Dedifferentiated amniotic fluid mesenchymal stem cell (primary cell): ENCODE measurements around the gene SCYGR3.
"Not testable (repeated sequence)": the region's sequence is repeated elsewhere in the genome, so short reads cannot be mapped to it uniquely, and the experiment has no call there.

Experiments used
- DNase-seq: peaks from one replicate; pipeline ENCODE4 v3.0.0-alpha.2; 2016; ENCODE audit errors: extremely low spot score

The SCYGR3 gene

DNA sequence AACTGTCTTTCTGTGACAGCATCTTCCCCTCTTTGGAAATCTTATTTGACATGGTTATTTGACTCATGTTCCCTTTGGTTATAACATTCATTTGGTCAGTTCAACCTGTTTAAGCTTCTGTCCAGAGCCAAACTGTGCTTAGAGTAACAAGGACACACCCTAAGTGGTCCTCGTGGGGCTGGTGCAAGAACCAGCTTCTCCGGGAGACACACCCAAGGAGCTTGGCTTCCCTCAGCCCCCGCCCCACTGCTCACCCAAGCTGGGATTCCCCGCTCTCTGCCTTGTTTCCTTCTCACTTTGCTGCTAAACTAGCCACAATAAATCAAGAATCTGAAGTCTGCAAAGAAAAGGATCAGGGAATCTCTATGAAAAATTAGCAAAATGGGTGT lies 1.4 kb downstream of the SCYGR3 start:
- no peak for DNase-seq

DNA sequence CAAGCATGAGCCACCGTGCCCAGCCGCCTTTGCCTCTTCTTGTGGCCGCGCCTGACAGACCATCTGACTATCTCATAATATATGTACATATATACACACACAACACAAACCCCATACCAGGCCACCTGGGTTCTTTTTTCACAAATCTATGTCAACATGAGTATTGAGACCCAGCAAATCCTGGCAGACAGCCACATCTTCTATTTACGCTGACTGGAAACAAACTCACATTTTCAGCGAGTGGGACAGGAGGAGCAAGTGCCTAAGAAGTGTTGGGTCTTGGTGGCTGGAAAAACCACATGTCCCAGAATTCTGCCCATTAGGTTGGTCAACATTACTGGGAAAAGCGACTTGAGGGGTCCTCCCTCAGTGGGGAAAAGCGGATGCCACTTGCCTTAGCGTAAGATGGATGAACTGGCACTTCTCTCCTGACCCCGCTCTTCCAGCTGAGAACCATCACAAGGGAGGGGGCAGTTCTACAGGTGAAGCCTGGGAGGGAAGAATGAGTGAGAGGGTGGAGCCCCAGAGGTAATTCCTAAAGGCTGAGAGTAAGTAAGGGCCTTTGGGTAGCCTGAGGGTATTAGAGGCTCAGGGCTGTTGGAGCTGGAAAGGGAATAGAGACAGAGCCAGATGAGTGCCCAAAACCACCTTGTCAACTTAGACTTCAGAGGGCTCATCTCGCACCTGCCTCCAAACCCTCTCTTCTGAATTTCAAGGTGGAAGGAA lies 1.9 kb downstream of the SCYGR3 start:
- DNase-seq: no peak

DNA sequence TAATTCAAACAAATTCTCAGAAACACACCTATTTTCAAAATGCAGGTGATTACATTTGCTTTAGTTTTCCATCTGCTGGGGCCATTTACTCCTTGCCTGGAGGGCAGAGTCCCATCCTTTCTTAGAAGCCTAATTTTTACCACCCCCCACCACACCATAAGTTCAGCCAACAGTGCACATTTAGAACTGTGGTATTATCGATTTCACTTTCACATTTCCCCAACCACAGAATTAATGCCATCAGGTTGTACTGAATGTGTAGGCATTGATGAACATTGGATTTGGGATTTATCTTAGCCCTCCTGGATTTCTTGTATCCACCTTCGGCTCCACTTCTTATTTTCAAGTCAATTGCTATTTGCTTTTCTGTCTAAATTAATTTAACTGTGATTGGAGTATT lies 4.5 kb downstream of the SCYGR3 start:
- DNase-seq: no peak

DNA sequence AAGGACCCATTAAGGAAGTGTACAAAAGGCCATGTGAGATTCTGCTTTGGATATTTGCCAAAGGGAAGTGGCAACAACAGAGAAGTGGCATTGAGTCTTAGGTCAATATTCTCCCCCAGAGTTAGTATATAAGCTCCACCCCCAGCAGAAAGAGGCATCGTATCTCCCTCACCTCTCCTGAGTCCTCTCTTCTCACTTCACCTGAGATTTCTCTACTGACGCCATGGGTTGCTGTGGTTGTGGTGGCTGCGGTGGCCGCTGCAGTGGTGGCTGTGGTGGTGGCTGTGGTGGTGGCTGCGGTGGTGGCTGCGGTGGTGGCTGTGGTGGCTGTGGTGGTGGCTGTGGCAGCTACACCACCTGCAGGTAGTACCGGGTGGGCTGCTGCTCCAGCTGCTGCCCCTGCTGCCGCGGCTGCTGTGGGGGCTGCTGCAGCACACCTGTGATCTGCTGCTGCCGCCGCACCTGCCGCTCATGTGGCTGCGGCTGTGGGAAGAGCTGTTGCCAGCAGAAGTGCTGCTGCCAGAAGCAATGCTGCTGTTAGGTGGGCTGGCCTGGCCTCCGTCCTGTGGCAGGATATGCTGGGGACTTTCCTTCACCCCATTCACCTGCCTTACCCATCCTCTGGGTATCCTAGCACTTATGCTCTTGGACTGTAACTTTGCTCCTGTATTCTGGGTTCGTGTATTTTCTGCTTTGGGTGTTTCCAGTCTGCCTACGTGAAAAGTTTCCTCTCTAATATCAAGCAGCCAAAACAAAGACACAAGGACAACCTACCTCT lies 5.9 kb downstream of the SCYGR3 start:
- no peak for DNase-seq

DNA sequence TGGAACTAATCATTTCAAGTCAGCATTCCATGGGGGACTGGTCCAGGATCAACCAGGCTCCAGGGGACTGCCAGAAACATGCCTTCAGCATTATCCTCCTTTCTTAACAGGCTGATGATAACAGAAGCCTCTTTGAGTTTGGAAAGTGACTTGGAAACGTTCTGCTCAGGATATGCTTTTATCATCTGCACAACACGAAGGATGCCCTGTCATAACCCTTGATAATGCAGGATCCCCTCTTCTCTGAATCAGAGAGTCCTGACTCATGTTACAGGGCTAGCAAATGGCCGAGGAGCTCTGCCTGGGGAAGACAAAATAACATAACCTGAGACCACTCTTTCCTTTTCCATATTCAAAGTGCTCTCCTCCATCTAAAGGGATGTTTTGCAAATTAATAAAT lies 6.7 kb downstream of the SCYGR3 start:
- DNase-seq: no peak

DNA sequence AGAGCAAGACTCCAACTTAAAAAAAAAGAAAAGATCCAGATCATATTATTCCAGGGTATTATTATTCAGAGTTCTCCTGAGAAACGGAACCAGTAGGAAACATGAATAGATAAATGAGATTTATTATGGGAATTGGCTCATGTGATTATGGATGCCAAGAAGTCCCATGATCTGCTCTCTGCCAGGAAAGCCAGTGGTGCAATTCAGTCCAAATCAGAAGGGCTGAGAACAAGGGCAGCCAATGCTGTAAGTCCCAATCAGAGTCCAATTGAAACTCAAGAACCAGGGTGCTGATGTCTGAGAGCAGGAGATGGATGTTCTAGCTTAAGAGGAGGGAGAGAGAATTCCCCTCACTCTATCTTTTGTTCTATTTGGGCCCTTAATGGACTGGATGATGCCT lies 8.2 kb downstream of the SCYGR3 start:
- DNase-seq: no peak

DNA sequence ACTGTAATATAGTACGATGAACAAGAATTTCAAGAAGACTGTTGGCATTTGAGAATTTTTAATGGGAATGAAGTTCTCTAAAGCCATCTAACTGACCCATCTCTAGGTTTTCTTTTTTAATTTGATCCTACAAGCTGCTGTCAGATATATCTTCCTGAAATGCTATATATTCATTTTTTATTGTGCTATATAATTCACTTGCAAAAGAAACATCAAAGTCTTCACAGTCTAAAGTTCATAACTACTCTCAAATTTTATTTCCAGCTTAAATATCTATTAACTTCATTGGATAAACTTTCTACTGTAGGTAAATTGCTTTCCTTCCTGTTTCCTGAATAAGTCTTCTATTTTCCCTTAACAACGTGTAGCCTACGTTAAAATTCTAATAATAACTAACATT lies 12.3 kb downstream of the SCYGR3 start:
- DNase-seq: no peak

DNA sequence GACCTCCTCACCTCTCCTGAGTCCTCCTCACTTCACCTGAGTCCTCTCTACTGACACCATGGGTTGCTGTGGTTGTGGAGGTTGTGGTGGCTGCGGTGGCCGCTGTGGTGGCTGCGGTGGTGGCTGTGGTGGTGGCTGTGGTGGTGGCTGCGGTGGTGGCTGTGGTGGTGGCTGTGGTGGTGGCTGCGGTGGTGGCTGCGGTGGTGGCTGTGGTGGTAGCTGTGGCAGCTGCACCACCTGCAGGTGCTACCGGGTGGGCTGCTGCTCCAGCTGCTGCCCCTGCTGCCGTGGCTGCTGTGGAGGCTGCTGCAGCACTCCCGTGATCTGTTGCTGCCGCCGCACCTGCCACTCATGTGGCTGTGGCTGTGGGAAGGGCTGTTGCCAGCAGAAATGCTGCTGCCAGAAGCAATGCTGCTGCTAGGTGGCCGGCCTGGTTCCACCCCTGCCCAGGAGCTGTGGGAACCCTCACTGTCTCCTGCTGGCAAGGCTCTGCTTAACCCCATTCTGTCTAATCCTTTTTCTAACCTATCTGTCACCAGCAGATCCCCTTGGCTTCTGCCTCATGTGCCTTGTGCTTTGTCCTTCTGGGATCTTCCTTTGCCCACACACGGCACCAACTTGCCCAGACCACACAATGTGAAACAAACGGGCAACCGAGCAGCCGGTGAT lies 15.7 kb downstream of the SCYGR3 start, which contains the start of gene SCYGR2:
Gene SCYGR2, plus strand, starts transcription at position 59 of the 669 bp plus-strand sequence. Its CDS starts 0 bp downstream, at position 59.
- not testable (repeated sequence) for DNase-seq

DNA sequence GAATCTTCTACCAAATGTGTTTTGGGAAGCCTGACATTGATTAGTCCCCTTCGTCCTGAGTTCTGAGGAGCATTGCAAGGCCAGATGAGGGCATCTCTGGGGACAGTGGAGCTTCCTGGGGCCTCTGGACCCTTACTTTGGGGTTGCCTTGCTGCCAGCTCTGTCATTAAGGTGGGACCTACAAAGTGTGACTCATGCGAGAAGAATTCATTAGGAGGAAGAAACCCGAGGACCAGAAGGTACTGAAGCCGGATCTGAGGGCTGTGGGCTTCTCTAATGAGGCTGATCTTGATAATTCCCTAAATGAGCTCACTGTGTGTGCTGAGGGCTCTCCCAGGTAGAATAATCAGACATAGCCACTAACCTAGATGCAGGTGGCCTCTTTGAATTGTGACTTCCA lies 16.6 kb downstream of the SCYGR3 start:
- DNase-seq: no peak

DNA sequence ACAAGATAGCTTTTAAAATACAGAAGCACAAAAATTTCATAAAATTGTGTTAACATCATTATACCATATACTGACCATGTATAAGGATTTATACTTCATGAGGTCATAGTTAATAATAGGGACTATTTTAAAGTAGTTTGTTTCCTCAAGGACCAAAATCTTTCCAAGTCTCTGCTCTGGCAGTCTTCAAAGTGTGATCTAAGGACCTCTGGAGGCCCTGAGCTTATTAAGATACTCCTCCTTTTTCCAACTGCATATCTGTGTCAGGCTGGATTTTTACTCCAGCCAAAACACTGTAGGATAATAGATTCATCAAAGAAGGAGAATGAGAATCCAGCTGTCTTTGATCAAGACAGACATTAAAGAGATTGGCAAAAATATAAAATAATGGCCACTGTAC lies 17.6 kb downstream of the SCYGR3 start:
- DNase-seq: no peak

DNA sequence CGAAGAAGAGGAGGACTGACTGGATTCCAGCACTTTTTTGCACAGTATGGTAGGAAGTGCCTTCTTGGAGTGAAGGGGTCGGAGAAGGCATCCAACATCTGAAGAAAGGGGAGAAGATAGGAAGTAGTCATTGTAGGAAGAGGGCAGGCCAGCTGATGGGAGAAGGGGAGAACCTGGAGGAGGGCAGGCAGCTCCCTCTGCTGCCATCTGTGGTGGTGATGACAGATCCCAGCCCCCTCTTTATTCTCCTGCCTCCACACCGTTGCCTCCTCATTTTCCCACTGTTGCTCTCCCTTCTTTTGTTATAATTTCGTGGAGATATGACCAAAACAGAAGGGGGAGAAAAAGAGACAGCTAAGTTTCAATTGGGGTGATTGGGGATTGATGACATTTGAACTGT lies 18.8 kb downstream of the SCYGR3 start:
- DNase-seq: no peak

DNA sequence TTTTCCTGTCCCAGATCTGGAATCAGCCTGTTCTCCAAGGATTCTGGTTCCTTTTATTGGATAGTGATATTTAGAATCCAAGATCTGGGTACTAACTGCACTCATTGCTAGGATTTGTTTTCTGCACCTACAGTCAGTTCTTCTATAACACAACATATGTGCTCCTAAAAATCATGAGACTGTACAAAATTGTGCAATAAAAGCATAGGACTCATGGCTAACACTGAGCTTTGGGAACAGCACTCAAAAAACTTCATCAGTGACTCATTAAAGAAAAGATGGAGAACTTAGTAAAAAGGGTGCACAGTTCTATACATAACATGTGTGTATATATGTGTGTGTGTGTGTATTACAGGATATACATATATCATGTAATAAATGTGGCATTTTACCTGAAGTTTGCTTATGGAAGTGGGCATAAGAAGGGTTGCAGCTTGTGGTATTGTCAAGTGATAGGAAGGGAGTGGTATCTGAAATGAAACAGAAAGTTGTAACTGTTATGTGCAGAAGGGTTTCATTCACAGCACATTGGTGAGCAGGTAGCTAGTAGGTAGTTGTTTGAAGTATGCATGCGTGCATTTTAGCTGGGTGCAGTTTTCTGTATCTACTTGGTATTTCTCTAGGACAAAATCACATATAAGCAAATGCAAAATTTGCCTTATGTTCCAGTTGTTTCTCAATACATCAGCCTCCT lies 21.8 kb downstream of the SCYGR3 start:
- DNase-seq: no peak

DNA sequence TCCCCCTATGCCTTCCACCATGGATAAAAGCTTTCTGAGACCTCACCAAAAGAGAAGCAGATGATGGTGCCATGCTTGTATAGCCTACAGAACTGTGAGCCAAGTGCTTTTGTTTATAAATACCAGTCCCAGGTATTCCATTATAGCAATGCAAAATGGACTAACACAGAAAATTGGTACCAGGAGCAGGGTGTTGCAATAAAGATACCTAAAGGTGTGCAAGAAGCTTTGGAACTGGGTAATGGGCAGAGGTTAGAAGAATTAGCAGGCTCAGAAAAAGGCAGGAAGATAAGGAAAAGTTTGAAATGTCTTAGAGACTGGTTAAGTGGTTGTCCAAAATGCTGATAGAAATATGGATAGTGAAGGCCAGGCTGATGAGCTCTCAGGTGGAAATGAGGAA lies 32.3 kb downstream of the SCYGR3 start:
- no peak for DNase-seq

DNA sequence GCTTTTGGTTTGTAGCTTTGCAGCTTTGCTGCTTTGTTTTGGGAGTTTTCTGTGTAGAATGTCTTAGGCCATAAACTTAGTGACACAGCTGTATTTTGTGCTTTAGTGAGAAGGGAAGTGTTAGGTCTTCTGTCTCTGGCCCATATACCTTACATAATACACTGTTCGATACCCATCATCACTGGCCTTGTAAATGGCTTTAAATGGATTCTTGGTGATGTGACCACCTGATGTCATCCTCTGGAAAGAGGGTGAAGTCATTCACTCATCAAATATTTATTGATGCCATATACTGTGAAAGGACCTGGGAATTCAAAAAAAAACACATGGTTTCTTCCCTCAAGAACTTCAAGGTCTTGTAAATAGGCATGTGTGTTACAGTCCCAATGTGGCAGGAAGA lies 34.8 kb downstream of the SCYGR3 start:
- DNase-seq: no peak

DNA sequence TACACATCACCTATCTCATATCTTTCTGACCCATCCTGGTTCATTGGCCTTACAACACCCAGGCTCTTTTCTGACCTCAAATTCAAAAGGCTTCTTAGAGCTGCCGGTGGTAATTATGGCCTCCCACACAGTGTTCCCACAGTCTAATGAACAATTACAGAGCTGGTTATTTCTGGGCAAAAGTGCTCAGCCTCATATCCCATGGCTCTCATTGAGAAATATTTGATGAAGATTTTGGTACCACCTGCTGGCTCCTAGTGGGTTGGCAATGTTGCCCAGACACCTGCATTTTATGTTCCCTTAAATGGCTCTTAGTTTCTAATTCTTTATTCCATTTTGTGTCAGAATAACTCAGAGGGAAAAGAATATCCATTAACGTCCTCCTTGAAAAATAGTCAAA lies 36.0 kb downstream of the SCYGR3 start:
- no peak for DNase-seq

DNA sequence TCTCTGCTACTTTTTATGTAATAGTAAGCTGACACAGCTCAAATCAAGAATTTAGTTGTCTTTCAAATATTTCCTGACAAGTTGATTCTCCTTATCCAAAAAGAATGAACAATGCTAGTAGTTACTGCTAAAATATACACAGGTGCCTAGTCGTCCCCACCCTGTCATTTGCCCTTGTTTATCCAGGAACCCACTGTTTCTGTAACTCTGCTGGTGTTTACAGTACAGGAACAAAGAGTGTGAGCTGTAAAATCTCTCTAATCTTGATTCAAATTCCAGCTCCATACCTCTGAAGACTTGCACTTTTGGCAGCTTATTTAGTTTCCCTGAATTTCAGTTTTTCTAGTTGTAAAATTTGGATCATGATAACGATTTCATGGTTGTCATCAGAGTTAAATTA lies 37.1 kb downstream of the SCYGR3 start:
- no peak for DNase-seq

DNA sequence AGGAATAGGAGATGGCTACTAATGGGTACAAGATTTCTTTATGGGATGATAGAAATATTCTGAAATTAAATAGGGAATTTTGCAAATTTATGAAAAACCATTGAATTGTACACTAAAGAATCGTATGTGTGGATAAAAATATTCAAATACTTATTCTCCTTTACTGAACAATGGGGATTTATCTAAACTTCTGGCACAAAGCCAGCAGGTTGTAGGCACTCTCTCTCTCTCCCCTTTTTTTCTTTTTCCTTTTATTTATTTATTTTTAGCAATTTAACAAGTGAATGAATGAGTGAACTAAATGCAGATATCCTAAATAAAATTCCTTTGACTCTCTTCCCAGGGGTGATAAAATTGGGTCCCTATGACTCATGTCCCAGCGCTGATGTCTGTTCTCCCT lies 37.8 kb downstream of the SCYGR3 start:
- DNase-seq: no peak

DNA sequence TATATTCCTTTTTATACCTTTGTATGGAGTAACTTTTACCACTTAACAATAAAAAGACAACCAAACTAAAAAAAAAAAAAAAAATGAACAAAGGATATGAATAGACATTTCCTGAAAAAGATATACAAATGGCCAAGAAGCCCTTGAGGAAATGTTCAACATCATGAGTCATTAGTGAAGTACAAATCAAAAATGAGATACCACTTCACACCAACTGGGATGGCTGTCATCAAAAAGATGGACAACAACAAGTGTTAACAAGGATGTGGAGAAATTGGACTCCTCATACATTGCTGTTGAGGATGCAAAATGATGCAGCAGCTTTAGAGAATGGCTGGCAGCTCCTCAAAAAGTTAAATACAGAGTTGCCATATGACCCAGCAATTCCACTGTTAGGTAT lies 38.5 kb downstream of the SCYGR3 start:
- no peak for DNase-seq

DNA sequence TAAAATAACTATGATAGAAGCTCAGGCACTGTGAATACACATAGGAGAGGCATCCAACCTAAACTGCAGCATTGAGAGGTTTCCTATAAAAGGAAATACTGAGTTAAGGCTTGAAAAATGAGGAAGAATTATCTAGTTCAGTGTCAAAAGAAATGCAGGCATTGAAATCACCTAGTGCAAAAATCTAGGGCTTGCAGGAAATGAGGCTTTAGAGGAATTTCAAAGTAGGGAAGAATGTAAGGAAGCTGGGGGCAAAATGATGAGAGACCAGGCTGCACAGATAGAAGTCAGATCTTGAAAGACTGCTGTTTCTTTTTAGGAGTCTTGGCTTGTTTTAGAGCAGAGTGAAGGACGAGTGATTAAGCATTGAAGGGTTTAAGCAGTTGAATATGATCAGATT lies 44.0 kb downstream of the SCYGR3 start:
- DNase-seq: no peak

DNA sequence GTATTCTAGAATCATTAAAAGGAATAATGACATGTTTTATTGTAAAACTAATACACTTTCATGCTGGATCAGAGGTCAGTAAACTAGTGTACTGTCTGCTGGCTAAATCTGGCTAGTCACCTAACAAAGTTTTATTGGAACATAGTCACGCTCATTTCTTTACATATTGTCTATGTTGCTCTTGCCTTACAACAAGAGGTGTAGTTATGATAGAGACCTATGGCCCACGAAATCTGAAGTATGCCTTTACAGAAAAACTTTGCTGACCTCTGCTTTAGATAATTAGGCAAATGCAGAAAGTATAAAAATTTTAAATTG lies 45.8 kb downstream of the SCYGR3 start:
- DNase-seq: no peak

DNA sequence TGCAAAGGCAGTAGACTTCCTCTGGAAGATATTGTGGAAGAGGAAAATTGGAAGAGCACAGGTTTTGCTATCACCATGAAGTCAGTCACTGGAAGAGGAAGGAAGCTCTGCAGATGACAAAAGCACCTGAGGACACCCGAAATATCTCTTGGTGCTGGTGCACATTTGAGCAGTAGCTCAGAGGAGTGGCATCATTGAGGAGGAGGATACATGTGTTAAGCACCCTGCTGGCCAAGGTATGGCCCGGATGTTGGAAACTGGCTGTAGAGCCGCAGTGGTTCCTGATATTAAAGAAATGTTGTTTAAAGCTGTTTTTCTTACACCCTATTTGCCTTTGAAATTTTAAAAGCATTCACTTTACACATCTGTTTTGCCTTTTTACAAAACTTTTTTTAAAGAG lies 48.6 kb downstream of the SCYGR3 start:
- DNase-seq: no peak

DNA sequence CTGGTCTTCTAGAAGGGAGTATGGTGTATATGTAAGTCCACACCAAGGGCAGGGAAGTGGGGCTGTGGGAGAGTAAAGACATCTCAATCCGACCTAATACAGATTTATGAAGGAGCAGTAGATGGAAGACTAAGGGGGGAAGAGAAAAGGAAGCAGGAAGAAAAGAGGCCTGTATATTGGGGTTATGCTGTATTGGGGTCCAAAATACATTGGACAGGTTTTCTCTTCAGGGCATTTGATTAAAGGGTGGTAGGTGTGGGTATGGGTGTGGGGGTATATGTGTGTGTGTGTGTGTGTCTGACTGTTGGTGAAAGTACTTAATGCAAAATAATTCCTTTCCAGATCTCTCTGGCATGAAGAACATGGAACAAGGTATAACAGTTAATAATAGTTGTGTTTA lies 49.6 kb downstream of the SCYGR3 start:
- DNase-seq: no peak
